Measurements from ENCODE around the gene FGGY.

FGGY gene

DNA sequence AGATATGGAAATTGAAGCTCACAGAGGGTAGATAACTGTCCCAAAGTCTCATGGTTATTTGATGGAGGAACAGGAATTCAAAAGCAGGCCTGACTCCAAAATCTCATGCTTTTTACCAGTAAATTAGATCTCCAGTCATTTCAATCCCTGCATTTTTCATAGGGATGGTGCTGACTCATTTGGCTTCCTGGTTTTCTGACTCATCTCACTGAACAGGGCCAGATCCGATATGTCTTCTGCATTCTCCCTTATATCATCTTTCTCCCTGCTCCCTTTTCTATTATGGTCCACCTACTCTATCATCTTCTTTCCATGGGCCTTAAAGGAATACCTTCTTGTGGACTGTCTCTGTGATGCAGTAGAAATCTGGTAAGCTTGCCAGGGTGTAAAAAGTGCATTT is 187.2 kb downstream of the FGGY start:
- no peak overlapping the region for H3K4me3 ChIP-seq (ENCODE audit: control insufficient read depth, low read depth, low read length)
- DNase-seq (ENCODE audit: low read depth): peak; percentile 78
- TF ChIP-seq, protein P1, sequence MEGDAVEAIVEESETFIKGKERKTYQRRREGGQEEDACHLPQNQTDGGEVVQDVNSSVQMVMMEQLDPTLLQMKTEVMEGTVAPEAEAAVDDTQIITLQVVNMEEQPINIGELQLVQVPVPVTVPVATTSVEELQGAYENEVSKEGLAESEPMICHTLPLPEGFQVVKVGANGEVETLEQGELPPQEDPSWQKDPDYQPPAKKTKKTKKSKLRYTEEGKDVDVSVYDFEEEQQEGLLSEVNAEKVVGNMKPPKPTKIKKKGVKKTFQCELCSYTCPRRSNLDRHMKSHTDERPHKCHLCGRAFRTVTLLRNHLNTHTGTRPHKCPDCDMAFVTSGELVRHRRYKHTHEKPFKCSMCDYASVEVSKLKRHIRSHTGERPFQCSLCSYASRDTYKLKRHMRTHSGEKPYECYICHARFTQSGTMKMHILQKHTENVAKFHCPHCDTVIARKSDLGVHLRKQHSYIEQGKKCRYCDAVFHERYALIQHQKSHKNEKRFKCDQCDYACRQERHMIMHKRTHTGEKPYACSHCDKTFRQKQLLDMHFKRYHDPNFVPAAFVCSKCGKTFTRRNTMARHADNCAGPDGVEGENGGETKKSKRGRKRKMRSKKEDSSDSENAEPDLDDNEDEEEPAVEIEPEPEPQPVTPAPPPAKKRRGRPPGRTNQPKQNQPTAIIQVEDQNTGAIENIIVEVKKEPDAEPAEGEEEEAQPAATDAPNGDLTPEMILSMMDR (IDR thresholded peaks at IDR 0.05; ENCODE audit: control insufficient read depth, insufficient read depth, low read depth, low read length, missing control alignments): no peak

DNA sequence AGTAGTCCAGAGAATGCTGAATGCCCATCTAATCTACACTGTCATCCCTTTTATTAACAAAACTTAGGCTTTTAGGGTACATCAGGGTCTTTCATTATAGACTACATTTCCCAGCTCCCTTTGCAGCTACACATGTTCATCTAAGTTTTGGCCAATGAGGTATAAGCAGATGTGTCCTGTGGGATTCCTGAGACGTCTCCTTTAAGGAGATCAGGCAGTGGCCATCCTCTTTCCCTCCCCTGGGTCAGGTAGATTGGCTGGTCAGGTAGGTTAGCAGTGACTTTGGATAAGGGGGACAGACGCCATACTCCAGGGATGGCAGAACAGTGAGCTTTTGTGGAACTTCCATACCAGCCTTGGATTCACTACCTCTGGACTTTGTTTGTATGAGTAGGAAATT is 188.3 kb downstream of the FGGY start:
- no peak overlapping the region for H3K4me3 ChIP-seq (ENCODE audit: control insufficient read depth, low read depth, low read length)
- TF ChIP-seq, protein P1 (IDR thresholded peaks at IDR 0.05; ENCODE audit: control insufficient read depth, insufficient read depth, low read depth, low read length, missing control alignments): no peak
- no peak for DNase-seq (ENCODE audit: low read depth)

DNA sequence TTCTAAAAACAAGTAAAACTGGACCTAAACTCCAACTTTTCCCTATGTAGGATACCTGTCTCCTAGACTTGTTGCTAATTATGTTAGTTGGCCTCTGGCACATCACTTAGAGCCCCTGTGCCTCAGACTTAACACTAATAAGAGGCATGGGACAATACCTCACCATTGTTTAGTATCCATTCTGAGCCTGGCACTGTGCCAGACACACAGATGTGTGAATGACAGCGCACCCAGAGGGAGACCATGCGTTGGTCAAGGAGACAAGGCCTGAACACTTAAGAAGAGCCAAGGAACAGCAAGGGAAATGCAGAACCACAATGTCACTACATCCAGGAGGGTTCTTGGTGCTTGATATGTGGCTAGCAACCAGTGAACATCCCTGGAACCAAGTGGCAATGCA is 189.1 kb downstream of the FGGY start:
- DNase-seq (ENCODE audit: low read depth): no peak
- TF ChIP-seq, protein P1 (IDR thresholded peaks at IDR 0.05; ENCODE audit: control insufficient read depth, insufficient read depth, low read depth, low read length, missing control alignments): no peak
- H3K4me3 ChIP-seq (ENCODE audit: control insufficient read depth, low read depth, low read length): no peak overlapping the region

DNA sequence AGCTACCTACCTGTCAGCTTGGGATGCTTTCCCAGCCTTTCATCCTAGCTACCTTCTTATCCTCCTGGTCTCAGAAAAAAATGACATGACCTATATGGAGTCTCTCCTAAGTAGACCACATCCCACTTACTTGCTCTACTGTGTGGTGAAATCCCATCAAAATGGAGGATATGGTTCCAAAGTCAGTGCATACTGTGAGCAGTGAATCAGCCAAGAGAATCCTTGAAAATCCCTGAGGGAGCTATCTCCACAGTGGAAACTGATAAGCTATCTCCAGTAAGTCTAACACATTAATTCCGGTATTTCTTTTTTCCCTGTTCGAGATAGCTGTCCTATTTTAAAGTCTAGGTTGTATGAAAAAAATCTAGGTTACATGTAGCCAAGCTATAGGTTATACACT is 189.7 kb downstream of the FGGY start:
- H3K4me3 ChIP-seq (ENCODE audit: control insufficient read depth, low read depth, low read length): no peak overlapping the region
- no peak for DNase-seq (ENCODE audit: low read depth)
- TF ChIP-seq, protein P1 (IDR thresholded peaks at IDR 0.05; ENCODE audit: control insufficient read depth, insufficient read depth, low read depth, low read length, missing control alignments): no peak

- DNase-seq (ENCODE audit: low read depth): no peak
- no peak overlapping the region for H3K4me3 ChIP-seq (ENCODE audit: control insufficient read depth, low read depth, low read length)
- TF ChIP-seq, protein P1 (IDR thresholded peaks at IDR 0.05; ENCODE audit: control insufficient read depth, insufficient read depth, low read depth, low read length, missing control alignments): no peak
Measured at GRCh38 chr1:59487335-59488031, 190.6 kb downstream of the FGGY start.

- DNase-seq (ENCODE audit: low read depth): no peak
- TF ChIP-seq, protein P1 (IDR thresholded peaks at IDR 0.05; ENCODE audit: control insufficient read depth, insufficient read depth, low read depth, low read length, missing control alignments): no peak
- no peak overlapping the region for H3K4me3 ChIP-seq (ENCODE audit: control insufficient read depth, low read depth, low read length)
Measured at GRCh38 chr1:59492500-59492899, 195.6 kb downstream of the FGGY start.
